ENCODE results near the gene BCL7B. TPM values are rescaled to one million over a fixed set of nuclear protein-coding genes. Genes with fewer than 3 reads are reported as not detected.

The BCL7B gene
- total and polyA plus RNA-seq, 2 experiments from 2014 or later, result 17.0 to 18.2 TPM

- Mint-ChIP-seq H3K4me3 (no peak overlapping the region), H3K9me3 (no peaks in the 10 kb centered on the region), H3K4me1 (no peaks in the 10 kb centered on the region), H3K36me3 (ENCODE audit: low read depth) (peaks cover 86% of the 10 kb centered on the region), H3K27ac (no peak overlapping the region), H3K27me3 (ENCODE audit: insufficient read depth, low read depth, poor library complexity) (no peaks in the 10 kb centered on the region)
- peaks cover 56% of the 10 kb centered on the region for H4K20me1 ChIP-seq (replicated peaks; ENCODE audit: insufficient read depth)
- no peaks in the 10 kb centered on the region for H3K9me2 ChIP-seq (ENCODE audit: insufficient read depth)
- no peak for TF ChIP-seq NANOG (IDR thresholded peaks at IDR 0.05; ENCODE audit: borderline replicate concordance)
- TF ChIP-seq STAT1 (IDR thresholded peaks at IDR 0.05; ENCODE audit: unreplicated experiment), result no peak
- no peak for TF ChIP-seq CTCF (conservative IDR thresholded peaks at IDR 0.05; ENCODE audit: low read depth in 2 of 2)
- TF ChIP-seq ZNF114 (CRISPR knock-in tag; IDR thresholded peaks at IDR 0.05), result no peak
- TF ChIP-seq ZNF331 (CRISPR knock-in tag; IDR thresholded peaks at IDR 0.05; ENCODE audit: low read depth), result no peak
- no peak for TF ChIP-seq JUNB (IDR thresholded peaks at IDR 0.05; ENCODE audit: unreplicated experiment)
- no peak for TF ChIP-seq REST (IDR thresholded peaks at IDR 0.05; ENCODE audit: unreplicated experiment)
- TF ChIP-seq ETS1 (IDR thresholded peaks at IDR 0.05), result no peak
- no peak for TF ChIP-seq ZNF462 (CRISPR knock-in tag; IDR thresholded peaks at IDR 0.05)
- TF ChIP-seq CREB1 (CRISPR knock-in tag; IDR thresholded peaks at IDR 0.05; ENCODE audit: low read depth), result no peak
- TF ChIP-seq EZH2 (IDR thresholded peaks at IDR 0.05; ENCODE audit: low read depth, unreplicated experiment), result no peak
- no peak for TF ChIP-seq EZH2phosphoT487 (IDR thresholded peaks at IDR 0.05; ENCODE audit: unreplicated experiment)
- TF ChIP-seq POLR2AphosphoS5 (IDR thresholded peaks at IDR 0.05; ENCODE audit: low read depth), result no peak
- ATAC-seq (no peak), DNase-seq (ENCODE audit: low spot score) (no peak)
- H3K79me2 ChIP-seq (replicated peaks; ENCODE audit: insufficient read depth), result peaks cover 94% of the 10 kb centered on the region
- no peak overlapping the region for H2AFZ ChIP-seq
- H3K36me3 ChIP-seq (ENCODE audit: insufficient read depth), result peaks cover 84% of the 10 kb centered on the region
- H3K27ac ChIP-seq (ENCODE audit: low read depth), result no peak overlapping the region
- no peaks in the 10 kb centered on the region for H3K4me1 ChIP-seq (ENCODE audit: insufficient read depth)
- H3K27me3 ChIP-seq (ENCODE audit: insufficient read depth), result no peaks in the 10 kb centered on the region
- H3K4me2 ChIP-seq, result no peak overlapping the region
- H3K4me3 ChIP-seq, result no peak overlapping the region
- H3F3A ChIP-seq (replicated peaks; ENCODE audit: low read depth), result 0 out of 2 replicates have a peak, but pooled peaks cover 4% of the 10 kb centered on the region
These were observed 54.3 kb downstream of the BCL7B start for GRCh38 chr7:73503229-73503628.
